ENCODE data around the gene PDE4B. TPM values are rescaled to one million over a fixed set of nuclear protein-coding genes. Genes with fewer than 3 reads are reported as not detected.

The PDE4B gene
- total RNA-seq, 2 experiments from 2014 or later = 2.4 to 3.1 TPM

- no peaks in the 10 kb centered on the region for H3K4me1 ChIP-seq (ENCODE audit: insufficient read depth, low read length, poor library complexity, severe bottlenecking)
- H3K9me2 ChIP-seq (ENCODE audit: insufficient read depth, low read length) = no peaks in the 10 kb centered on the region
- H3K27ac ChIP-seq (ENCODE audit: low read depth, low read length, poor library complexity, severe bottlenecking) = no peak overlapping the region
- intact Hi-C loops (cut with micrococcal nuclease; ENCODE audit: unreplicated experiment) = no loop called here
- no peak overlapping the region for H2AFZ ChIP-seq (ENCODE audit: low read length)
- no peaks in the 10 kb centered on the region for H3K79me2 ChIP-seq (ENCODE audit: insufficient read depth, low read depth, low read length)
- no TSS peak for BruUV-seq (replicated peaks)
- no peak overlapping the region for H3K4me2 ChIP-seq (ENCODE audit: low read length)
- DNase-seq (ENCODE audit: low spot score) = no peak
- no peaks in the 10 kb centered on the region for H3K9me3 ChIP-seq (ENCODE audit: low read length)
- ChIA-PET CTCF (ENCODE audit: unreplicated experiment) (no interaction called here), POLR2A (interaction anchor here (0.7 kb wide), 1 partner anchor 148 kb away, joined by 3 read pairs; no protein-coding TSS in a partner anchor)
- TF ChIP-seq EZH2phosphoT487 (IDR thresholded peaks at IDR 0.05; ENCODE audit: borderline replicate concordance, low read depth, low read length) (no peak), CTCF (conservative IDR thresholded peaks at IDR 0.05; ENCODE audit: low read length) (no peak)
- no peaks in the 10 kb centered on the region for H4K20me1 ChIP-seq (ENCODE audit: insufficient read depth, low read length)
- no peaks in the 10 kb centered on the region for H3K36me3 ChIP-seq (ENCODE audit: insufficient read depth, low read length)
- no peak overlapping the region for H3K4me3 ChIP-seq (ENCODE audit: low read depth, low read length, poor library complexity, severe bottlenecking)
Measured at GRCh38 chr1:65773391-65774123, 19.1 kb upstream of the PDE4B start.

- Histone ChIP-seq H3K27ac (ENCODE audit: low read depth, low read length, poor library complexity, severe bottlenecking) (no peak overlapping the region), H2AFZ (ENCODE audit: low read length) (no peak overlapping the region), H4K20me1 (ENCODE audit: insufficient read depth, low read length) (no peaks in the 10 kb centered on the region), H3K9me3 (ENCODE audit: low read length) (no peaks in the 10 kb centered on the region), H3K79me2 (ENCODE audit: insufficient read depth, low read depth, low read length) (no peaks in the 10 kb centered on the region), H3K4me3 (ENCODE audit: low read depth, low read length, poor library complexity, severe bottlenecking) (no peak overlapping the region), H3K9me2 (ENCODE audit: insufficient read depth, low read length) (no peaks in the 10 kb centered on the region), H3K4me2 (ENCODE audit: low read length) (no peak overlapping the region), H3K36me3 (ENCODE audit: insufficient read depth, low read length) (no peaks in the 10 kb centered on the region), H3K4me1 (ENCODE audit: insufficient read depth, low read length, poor library complexity, severe bottlenecking) (no peaks in the 10 kb centered on the region)
- DNase-seq (ENCODE audit: low spot score) = no peak
- no peak for TF ChIP-seq CTCF (conservative IDR thresholded peaks at IDR 0.05; ENCODE audit: low read length)
- no peak for TF ChIP-seq EZH2phosphoT487 (IDR thresholded peaks at IDR 0.05; ENCODE audit: borderline replicate concordance, low read depth, low read length)
- POLR2A ChIA-PET = no interaction called here
- intact Hi-C loops (cut with micrococcal nuclease; ENCODE audit: unreplicated experiment) = no loop called here
- CTCF ChIA-PET (ENCODE audit: unreplicated experiment) = no interaction called here
- BruUV-seq (replicated peaks) = no TSS peak
Measured at GRCh38 chr1:65788762-65789161, 3.9 kb upstream of the PDE4B start.

GRCh38 chr1:65791396-65791795, 1.3 kb upstream of the PDE4B start:
- Histone ChIP-seq H3K79me2 (ENCODE audit: insufficient read depth, low read depth, low read length) (no peaks in the 10 kb centered on the region), H2AFZ (ENCODE audit: low read length) (no peak overlapping the region), H3K36me3 (ENCODE audit: insufficient read depth, low read length) (no peaks in the 10 kb centered on the region), H3K27ac (ENCODE audit: low read depth, low read length, poor library complexity, severe bottlenecking) (no peak overlapping the region), H3K4me1 (ENCODE audit: insufficient read depth, low read length, poor library complexity, severe bottlenecking) (no peaks in the 10 kb centered on the region), H3K4me3 (ENCODE audit: low read depth, low read length, poor library complexity, severe bottlenecking) (no peak overlapping the region), H4K20me1 (ENCODE audit: insufficient read depth, low read length) (no peaks in the 10 kb centered on the region), H3K9me3 (ENCODE audit: low read length) (no peaks in the 10 kb centered on the region), H3K4me2 (ENCODE audit: low read length) (no peak overlapping the region), H3K9me2 (ENCODE audit: insufficient read depth, low read length) (no peaks in the 10 kb centered on the region)
- intact Hi-C loops (cut with micrococcal nuclease; ENCODE audit: unreplicated experiment) = no loop called here
- no TSS peak for BruUV-seq (replicated peaks)
- ChIA-PET POLR2A (no interaction called here), CTCF (ENCODE audit: unreplicated experiment) (no interaction called here)
- no peak for TF ChIP-seq CTCF (conservative IDR thresholded peaks at IDR 0.05; ENCODE audit: low read length)
- no peak for TF ChIP-seq EZH2phosphoT487 (IDR thresholded peaks at IDR 0.05; ENCODE audit: borderline replicate concordance, low read depth, low read length)
- no peak for DNase-seq (ENCODE audit: low spot score)
